Urinary bladder (tissue), 4 donors: Measurements from ENCODE around the gene FHIT. TPM values are rescaled to one million over a fixed set of nuclear protein-coding genes. Genes with fewer than 3 reads are reported as not detected.

Source experiments
- DNase-seq: peaks from one replicate; pipeline ENCODE4 v3.0.0-alpha.2; 2015; ENCODE audit errors: extremely low spot score
- H3K27ac ChIP-seq: one replicate; pipeline ENCODE4 v1.5.1; 2013; ENCODE audit warnings: low read depth, mild to moderate bottlenecking, moderate library complexity
- H3K36me3 ChIP-seq: one replicate; pipeline ENCODE4 v1.6.1; 2013; ENCODE audit warnings: mild to moderate bottlenecking, moderate library complexity; ENCODE audit not compliant: insufficient read depth
- H3K4me1 ChIP-seq: one replicate; pipeline ENCODE4 v1.6.1; 2013; ENCODE audit warnings: mild to moderate bottlenecking, moderate library complexity; ENCODE audit not compliant: insufficient read depth
- H3K4me3 ChIP-seq: one replicate; pipeline ENCODE4 v1.5.1; 2013; ENCODE audit warnings: low read depth, low read length
- WGBS: extraction: QIAGEN DNeasy Blood & Tissue Kit; methylation state at CpG from one replicate; pipeline ENCODE4 v1.1.7; 2013; 5-methylcytosine and 5-hydroxymethylcytosine counted together
- polyA plus RNA-seq: library from polyadenylated mRNA; stranded (reverse); fragments of 200-250 nt; gene quantifications from one replicate; pipeline ENCODE4 v1.2.3, GENCODE V29; 2013
- total RNA-seq: library from RNA; depleted of rRNA; stranded (reverse); fragments of >200 nt; gene quantifications from one replicate; pipeline ENCODE4 v1.2.3, GENCODE V29; 2014
- donor health status: healthy with polysubstance abuse.
- donor health status: healthy.

FHIT gene
- total and polyA plus RNA-seq, 2 donors = 4.5 to 7.4 TPM

DNA sequence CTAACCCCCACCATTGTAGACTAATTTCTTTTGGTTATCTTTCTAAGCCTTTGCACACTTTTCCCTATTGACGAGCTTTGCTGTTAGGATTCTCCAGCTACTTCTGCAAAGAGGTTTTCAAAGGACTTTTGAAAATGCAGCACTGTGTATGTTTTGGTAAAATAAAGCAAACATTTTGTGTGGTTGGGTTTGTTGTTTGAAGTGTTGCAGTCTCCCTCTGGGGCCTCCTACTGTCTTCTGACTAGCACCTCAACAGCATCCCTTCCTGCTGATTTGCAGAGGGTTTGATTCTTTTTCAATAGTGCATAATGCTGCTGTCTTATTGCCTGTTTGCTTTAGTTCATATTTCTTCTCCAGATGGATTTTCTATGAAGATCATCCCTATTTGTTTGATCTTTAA is 1426.4 kb downstream of the FHIT start:
- DNase-seq = no peak
- H3K27ac ChIP-seq = no peak overlapping the region
- no peaks in the 10 kb centered on the region for H3K36me3 ChIP-seq
- H3K4me1 ChIP-seq = no peaks in the 10 kb centered on the region
- no peak overlapping the region for H3K4me3 ChIP-seq
- WGBS = 0% methylated on average over 1 of the region's 1 CpG

DNA sequence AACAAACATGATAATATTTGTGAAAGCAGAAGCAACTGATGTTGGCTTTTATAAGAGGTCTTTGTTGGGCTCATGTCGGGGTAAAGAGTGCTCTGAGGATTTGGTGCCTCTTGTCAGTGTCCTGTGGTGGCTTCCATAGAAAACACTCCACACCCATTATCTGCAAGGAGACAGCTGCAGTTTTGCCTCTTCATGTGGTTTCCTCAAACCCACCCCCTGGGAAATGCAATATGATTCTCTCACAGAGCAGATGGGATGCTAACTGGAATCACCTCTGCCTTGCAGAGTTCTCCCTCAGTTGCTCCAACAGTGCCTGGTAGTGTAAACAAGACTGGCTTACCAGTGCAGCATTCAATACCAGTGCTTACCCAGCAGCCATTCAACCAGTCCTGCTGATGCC is 1430.0 kb downstream of the FHIT start:
- no peaks in the 10 kb centered on the region for H3K4me1 ChIP-seq
- H3K27ac ChIP-seq = no peak overlapping the region
- WGBS = 81% methylated on average over 1 of the region's 1 CpG
- no peak for DNase-seq
- H3K36me3 ChIP-seq = no peaks in the 10 kb centered on the region
- H3K4me3 ChIP-seq = no peak overlapping the region

GRCh38 chr3:59820352-59820934 is 1430.8 kb downstream of the FHIT start:
- 82% methylated on average over 3 of the region's 3 CpGs for WGBS

GRCh38 chr3:59818919-59819300 is 1432.3 kb downstream of the FHIT start:
- no peaks in the 10 kb centered on the region for H3K36me3 ChIP-seq
- no peaks in the 10 kb centered on the region for H3K4me1 ChIP-seq
- DNase-seq = no peak
- WGBS = 51% methylated on average over 4 of the region's 4 CpGs
- H3K4me3 ChIP-seq = no peak overlapping the region
- H3K27ac ChIP-seq = peak overlapping the region; percentile 50

More at GRCh38 chr3:59820352-59820934, 1430.8 kb downstream of the FHIT start:
- no peak for DNase-seq
- Histone ChIP-seq H3K36me3 (no peaks in the 10 kb centered on the region), H3K27ac (no peak overlapping the region), H3K4me3 (no peak overlapping the region), H3K4me1 (no peaks in the 10 kb centered on the region)

- no peak for DNase-seq
- no peaks in the 10 kb centered on the region for H3K36me3 ChIP-seq
- H3K27ac ChIP-seq = peak overlapping the region; percentile 50
- WGBS = 19% methylated on average over 16 of the region's 16 CpGs
- no peaks in the 10 kb centered on the region for H3K4me1 ChIP-seq
- no peak overlapping the region for H3K4me3 ChIP-seq
Observed at GRCh38 chr3:59818033-59818918, 1433.0 kb downstream of the FHIT start.

DNA sequence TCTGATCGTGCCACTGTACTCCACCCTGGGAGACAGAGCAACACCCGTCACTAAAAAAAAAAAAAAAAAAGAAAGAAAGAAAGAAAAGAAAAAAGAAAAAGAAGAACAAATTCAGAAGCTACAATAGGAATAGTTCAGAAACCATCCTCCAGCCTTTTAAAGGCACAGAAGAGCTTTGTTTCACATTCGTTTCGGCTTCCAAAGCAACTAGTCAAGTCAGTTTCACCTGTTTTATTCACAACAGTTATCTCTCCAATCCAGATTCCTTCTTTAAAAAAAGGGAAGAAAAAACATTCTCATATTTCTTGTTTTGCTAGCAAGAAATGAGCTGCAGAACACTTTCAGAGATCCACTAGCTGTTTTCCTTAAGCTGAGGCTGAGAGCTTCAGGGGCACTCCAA is 1433.7 kb downstream of the FHIT start:
- H3K27ac ChIP-seq = no peak overlapping the region
- 54% methylated on average over 4 of the region's 4 CpGs for WGBS
- DNase-seq = no peak
- no peaks in the 10 kb centered on the region for H3K36me3 ChIP-seq
- H3K4me3 ChIP-seq = no peak overlapping the region
- no peaks in the 10 kb centered on the region for H3K4me1 ChIP-seq

GRCh38 chr3:59816312-59816711 is 1434.9 kb downstream of the FHIT start:
- 77% methylated on average over 1 of the region's 1 CpG for WGBS
- H3K36me3 ChIP-seq = no peaks in the 10 kb centered on the region
- no peak overlapping the region for H3K27ac ChIP-seq
- no peak overlapping the region for H3K4me3 ChIP-seq
- no peaks in the 10 kb centered on the region for H3K4me1 ChIP-seq
- DNase-seq = no peak

- DNase-seq = no peak
- H3K4me1 ChIP-seq = no peaks in the 10 kb centered on the region
- no peak overlapping the region for H3K27ac ChIP-seq
- H3K4me3 ChIP-seq = no peak overlapping the region
- no peaks in the 10 kb centered on the region for H3K36me3 ChIP-seq
- 51% methylated on average over 7 of the region's 7 CpGs for WGBS
Observed at GRCh38 chr3:59813148-59813538, 1438.1 kb downstream of the FHIT start.

- Histone ChIP-seq H3K4me3 (no peak overlapping the region), H3K27ac (no peak overlapping the region), H3K4me1 (no peaks in the 10 kb centered on the region), H3K36me3 (no peaks in the 10 kb centered on the region)
- 76% methylated on average over 11 of the region's 11 CpGs for WGBS
- DNase-seq = no peak
Observed at GRCh38 chr3:59812237-59813147, 1438.8 kb downstream of the FHIT start.

- WGBS = 55% methylated on average over 2 of the region's 2 CpGs
- H3K4me1 ChIP-seq = no peaks in the 10 kb centered on the region
- no peak overlapping the region for H3K4me3 ChIP-seq
- no peaks in the 10 kb centered on the region for H3K36me3 ChIP-seq
- DNase-seq = no peak
- H3K27ac ChIP-seq = no peak overlapping the region
Observed at GRCh38 chr3:59811160-59811559, 1440.1 kb downstream of the FHIT start.

GRCh38 chr3:59810606-59811005 is 1440.6 kb downstream of the FHIT start:
- no peak overlapping the region for H3K4me3 ChIP-seq
- no peaks in the 10 kb centered on the region for H3K36me3 ChIP-seq
- 94% methylated on average over 2 of the region's 2 CpGs for WGBS
- no peaks in the 10 kb centered on the region for H3K4me1 ChIP-seq
- no peak for DNase-seq
- H3K27ac ChIP-seq = no peak overlapping the region

DNA sequence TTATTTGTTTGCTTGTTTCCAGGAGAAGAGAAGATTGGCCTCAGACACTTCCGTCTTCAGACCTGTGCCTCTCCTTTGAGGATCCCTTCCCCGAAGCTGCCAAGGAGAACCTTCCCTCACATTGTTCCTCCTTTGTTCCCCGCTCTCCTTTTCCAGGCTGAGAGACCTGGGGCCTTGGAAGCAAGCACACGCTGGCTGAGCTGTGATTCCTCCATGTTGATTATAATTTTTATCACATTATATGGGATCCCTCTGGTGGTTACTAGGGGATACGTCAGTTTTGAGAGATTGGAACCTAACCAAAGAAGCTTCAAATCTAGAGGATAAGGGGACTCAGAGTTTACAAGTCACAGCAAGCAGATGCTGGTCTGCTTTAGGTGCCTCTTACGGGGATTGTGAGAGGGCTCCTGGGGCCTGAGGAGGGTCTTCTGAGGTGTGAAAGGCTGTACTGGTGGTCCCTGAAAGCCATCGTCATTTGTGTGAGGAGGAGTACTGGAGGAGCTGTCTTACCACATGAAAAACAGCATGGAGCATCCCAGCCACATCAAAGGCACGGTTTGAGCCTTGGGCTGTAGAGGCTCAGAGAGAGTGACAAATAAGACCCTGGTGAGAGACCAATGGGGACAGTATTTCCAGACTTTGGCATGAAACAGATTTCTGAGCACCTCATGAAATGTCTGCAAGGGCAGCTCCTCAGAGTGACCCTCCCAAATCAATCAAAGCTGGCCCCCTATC is 1441.4 kb downstream of the FHIT start:
- Histone ChIP-seq H3K4me3 (no peak overlapping the region), H3K27ac (no peak overlapping the region), H3K36me3 (no peaks in the 10 kb centered on the region), H3K4me1 (no peaks in the 10 kb centered on the region)
- DNase-seq = no peak
- WGBS = 76% methylated on average over 8 of the region's 8 CpGs

- 64% methylated on average over 4 of the region's 4 CpGs for WGBS
- H3K4me1 ChIP-seq = no peaks in the 10 kb centered on the region
- DNase-seq = no peak
- H3K4me3 ChIP-seq = no peak overlapping the region
- no peak overlapping the region for H3K27ac ChIP-seq
- no peaks in the 10 kb centered on the region for H3K36me3 ChIP-seq
Observed at GRCh38 chr3:59809016-59809415, 1442.2 kb downstream of the FHIT start.
